ENCODE data around the gene PODXL.
A peak's percentile ranks its signal among the peaks of the same experiment; 100 is the strongest.

- no peak for TF ChIP-seq CTCF (conservative IDR thresholded peaks at IDR 0.05; ENCODE audit: low read depth in 2 of 2)
- TF ChIP-seq POLR2AphosphoS5 (IDR thresholded peaks at IDR 0.05; ENCODE audit: low read depth), result peak; percentile 28; the same call in 1 of the 2 replicates
- TF ChIP-seq CREB1 (CRISPR knock-in tag; IDR thresholded peaks at IDR 0.05; ENCODE audit: low read depth), result no peak
- TF ChIP-seq ZNF331 (CRISPR knock-in tag; IDR thresholded peaks at IDR 0.05; ENCODE audit: low read depth), result no peak
- TF ChIP-seq EZH2phosphoT487 (IDR thresholded peaks at IDR 0.05; ENCODE audit: unreplicated experiment), result no peak
- TF ChIP-seq REST (IDR thresholded peaks at IDR 0.05; ENCODE audit: unreplicated experiment), result no peak
- no peak for TF ChIP-seq ZNF114 (CRISPR knock-in tag; IDR thresholded peaks at IDR 0.05)
- no peak for TF ChIP-seq ZNF462 (CRISPR knock-in tag; IDR thresholded peaks at IDR 0.05)
- no peak for TF ChIP-seq JUNB (IDR thresholded peaks at IDR 0.05; ENCODE audit: unreplicated experiment)
Measured at GRCh38 chr7:131538071-131538812, 18.2 kb downstream of the PODXL start.
